SW480 (cell line): ENCODE data around the gene NPTX2.

Experiments used
- DNase-seq: peaks from one replicate; pipeline ENCODE4 v3.0.0-alpha.2; 2016; ENCODE audit warnings: low spot score

The NPTX2 gene

GRCh38 chr7:98618786-98619185 lies 1.7 kb downstream of the NPTX2 start:
- DNase-seq: no peak

GRCh38 chr7:98619450-98620321 lies 2.6 kb downstream of the NPTX2 start:
- DNase-seq: peak; percentile 83

GRCh38 chr7:98621573-98622482 lies 4.7 kb downstream of the NPTX2 start:
- no peak for DNase-seq

- no peak for DNase-seq
Observed at GRCh38 chr7:98622926-98623325, 5.8 kb downstream of the NPTX2 start.

- no peak for DNase-seq
Observed at GRCh38 chr7:98624846-98625420, 7.8 kb downstream of the NPTX2 start.

- DNase-seq: no peak
Observed at GRCh38 chr7:98626460-98627412, 9.7 kb downstream of the NPTX2 start.

- no peak for DNase-seq
Observed at GRCh38 chr7:98627413-98627790, 10.3 kb downstream of the NPTX2 start.

- DNase-seq: no peak
Observed at GRCh38 chr7:98628418-98628817, 11.3 kb downstream of the NPTX2 start.

GRCh38 chr7:98629001-98629431 lies 11.9 kb downstream of the NPTX2 start:
- DNase-seq: peak; percentile 85

GRCh38 chr7:98630149-98630548 lies 13.1 kb downstream of the NPTX2 start:
- no peak for DNase-seq

- DNase-seq: no peak
Observed at GRCh38 chr7:98630770-98631169, 13.7 kb downstream of the NPTX2 start.

GRCh38 chr7:98638853-98639252 lies 21.8 kb downstream of the NPTX2 start:
- DNase-seq: no peak

- no peak for DNase-seq
Observed at GRCh38 chr7:98640375-98640774, 23.3 kb downstream of the NPTX2 start.

GRCh38 chr7:98641646-98642500 lies 24.8 kb downstream of the NPTX2 start:
- DNase-seq: no peak

GRCh38 chr7:98643236-98643985 lies 26.3 kb downstream of the NPTX2 start:
- peak; percentile 47 for DNase-seq

GRCh38 chr7:98646465-98646864 lies 29.4 kb downstream of the NPTX2 start:
- DNase-seq: no peak

GRCh38 chr7:98647326-98647725 lies 30.2 kb downstream of the NPTX2 start:
- no peak for DNase-seq

GRCh38 chr7:98651760-98652159 lies 34.7 kb downstream of the NPTX2 start:
- no peak for DNase-seq

- no peak for DNase-seq
Observed at GRCh38 chr7:98653601-98654310, 36.7 kb downstream of the NPTX2 start.
